ENCODE data around the gene DDX24. TPM values are rescaled to one million over a fixed set of nuclear protein-coding genes. Genes with fewer than 3 reads are reported as not detected.

Gene DDX24
- total RNA-seq, 1 experiment from 2014 or later = 203 TPM

- BruUV-seq (replicated peaks) = no TSS peak
- Histone ChIP-seq H3K4me3 (ENCODE audit: low read depth, low read length, poor library complexity, severe bottlenecking) (no peak overlapping the region), H3K9me3 (ENCODE audit: low read depth, low read length, poor library complexity, severe bottlenecking) (no peaks in the 10 kb centered on the region), H3K4me1 (ENCODE audit: insufficient read depth, low read length, poor library complexity, severe bottlenecking) (no peaks in the 10 kb centered on the region), H3K27me3 (replicated peaks; ENCODE audit: insufficient read depth, low read depth, low read length, poor library complexity) (no peaks in the 10 kb centered on the region), H3K27ac (ENCODE audit: low read depth, low read length, poor library complexity, severe bottlenecking) (no peak overlapping the region), H3K36me3 (ENCODE audit: insufficient read depth, low read length, poor library complexity, severe bottlenecking) (no peaks in the 10 kb centered on the region)
- POLR2A ChIA-PET (ENCODE audit: low non-redundant PET) = no interaction called here
- CTCF ChIA-PET = interaction anchor here (0.6 kb wide), 1 partner anchor 61 kb away, joined by 6 read pairs; no protein-coding TSS in a partner anchor
- DNase-seq (ENCODE audit: low spot score) = no peak
- TF ChIP-seq CTCF (conservative IDR thresholded peaks at IDR 0.05; ENCODE audit: low read depth, low read length) = no peak
- no peak for TF ChIP-seq EZH2 (IDR thresholded peaks at IDR 0.05; ENCODE audit: borderline replicate concordance, low read depth, low read length, poor library complexity, severe bottlenecking)
- intact Hi-C loops (cut with micrococcal nuclease; ENCODE audit: unreplicated experiment) = no loop called here
These were observed 30.5 kb upstream of the DDX24 start for GRCh38 chr14:94111276-94112095.

DNA sequence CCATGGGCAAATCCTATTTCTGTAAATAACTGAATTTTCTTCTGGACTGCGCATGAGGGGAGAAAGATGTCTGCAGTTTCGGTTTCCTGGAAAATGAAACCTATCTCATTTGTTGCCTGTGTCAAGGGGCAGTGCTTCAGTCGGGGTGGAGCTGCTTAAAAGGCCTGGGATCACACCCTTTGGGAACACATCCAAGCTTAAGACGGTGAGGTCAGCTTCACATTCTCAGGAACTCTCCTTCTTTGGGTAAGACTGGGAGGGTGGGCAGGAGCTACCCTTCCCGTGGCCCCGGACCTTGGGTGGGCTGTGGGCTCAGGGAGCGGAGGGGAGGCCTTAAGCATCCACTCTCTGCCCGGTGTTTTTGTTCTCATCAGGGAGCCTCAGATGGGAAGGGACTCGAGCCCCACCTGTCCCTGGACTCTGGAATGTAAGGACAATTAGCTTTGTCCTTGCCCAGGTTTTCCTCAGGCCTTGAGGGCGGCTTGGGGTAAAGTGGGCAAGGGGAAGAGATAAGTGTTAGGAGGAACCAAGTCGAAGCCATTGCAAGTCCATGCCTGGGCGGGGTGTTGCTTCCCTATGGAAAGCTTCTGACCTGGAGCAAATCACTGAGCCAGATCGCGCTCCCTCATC lies 29.7 kb upstream of the DDX24 start, which contains the start of gene IFI27:
Gene IFI27, plus strand, starts transcription at position 185 of the 630 bp plus-strand sequence.
- TF ChIP-seq CTCF (conservative IDR thresholded peaks at IDR 0.05; ENCODE audit: low read depth, low read length) = no peak
- no peak for TF ChIP-seq EZH2 (IDR thresholded peaks at IDR 0.05; ENCODE audit: borderline replicate concordance, low read depth, low read length, poor library complexity, severe bottlenecking)
- Histone ChIP-seq H3K27me3 (replicated peaks; ENCODE audit: insufficient read depth, low read depth, low read length, poor library complexity) (no peaks in the 10 kb centered on the region), H3K9me3 (ENCODE audit: low read depth, low read length, poor library complexity, severe bottlenecking) (no peaks in the 10 kb centered on the region), H3K36me3 (ENCODE audit: insufficient read depth, low read length, poor library complexity, severe bottlenecking) (no peaks in the 10 kb centered on the region), H3K4me1 (ENCODE audit: insufficient read depth, low read length, poor library complexity, severe bottlenecking) (no peaks in the 10 kb centered on the region), H3K27ac (ENCODE audit: low read depth, low read length, poor library complexity, severe bottlenecking) (no peak within 1 kb of the TSS), H3K4me3 (ENCODE audit: low read depth, low read length, poor library complexity, severe bottlenecking) (no peak within 1 kb of the TSS)
- no peak for DNase-seq (ENCODE audit: low spot score)
- intact Hi-C loops (cut with micrococcal nuclease; ENCODE audit: unreplicated experiment) = no loop called here
- POLR2A ChIA-PET (ENCODE audit: low non-redundant PET) = no interaction called here
- BruUV-seq (replicated peaks) = no TSS peak
- CTCF ChIA-PET = interaction anchor here (0.6 kb wide), 1 partner anchor 60 kb away, joined by 6 read pairs; no protein-coding TSS in a partner anchor

DNA sequence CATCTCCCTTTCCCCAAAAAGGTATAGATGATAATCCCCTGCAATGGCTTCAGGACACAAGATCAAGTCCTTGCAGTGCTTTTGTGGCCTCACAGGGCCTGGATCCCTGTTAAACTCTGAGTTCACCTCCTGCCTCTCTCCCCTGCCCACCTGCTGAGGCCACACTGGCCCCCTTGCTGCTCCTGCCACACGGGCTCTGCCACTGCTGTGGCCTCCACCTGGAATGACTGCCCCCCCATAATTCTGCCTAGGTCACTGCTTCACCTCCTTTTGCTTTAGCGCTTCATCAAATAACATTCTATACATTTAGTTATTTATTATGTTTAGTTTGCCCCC lies 28.9 kb upstream of the DDX24 start:
- no peak for TF ChIP-seq EZH2 (IDR thresholded peaks at IDR 0.05; ENCODE audit: borderline replicate concordance, low read depth, low read length, poor library complexity, severe bottlenecking)
- no peak for TF ChIP-seq CTCF (conservative IDR thresholded peaks at IDR 0.05; ENCODE audit: low read depth, low read length)
- no TSS peak for BruUV-seq (replicated peaks)
- POLR2A ChIA-PET (ENCODE audit: low non-redundant PET) = no interaction called here
- no peaks in the 10 kb centered on the region for H3K4me1 ChIP-seq (ENCODE audit: insufficient read depth, low read length, poor library complexity, severe bottlenecking)
- no peaks in the 10 kb centered on the region for H3K27me3 ChIP-seq (replicated peaks; ENCODE audit: insufficient read depth, low read depth, low read length, poor library complexity)
- CTCF ChIA-PET = no interaction called here
- H3K36me3 ChIP-seq (ENCODE audit: insufficient read depth, low read length, poor library complexity, severe bottlenecking) = no peaks in the 10 kb centered on the region
- no peak overlapping the region for H3K4me3 ChIP-seq (ENCODE audit: low read depth, low read length, poor library complexity, severe bottlenecking)
- H3K27ac ChIP-seq (ENCODE audit: low read depth, low read length, poor library complexity, severe bottlenecking) = no peak overlapping the region
- intact Hi-C loops (cut with micrococcal nuclease; ENCODE audit: unreplicated experiment) = no loop called here
- H3K9me3 ChIP-seq (ENCODE audit: low read depth, low read length, poor library complexity, severe bottlenecking) = no peaks in the 10 kb centered on the region
- DNase-seq (ENCODE audit: low spot score) = no peak

All from A673 (cell line).